OCI-LY1 (cell line): Measurements from ENCODE around the gene ITPK1.

Experiments
- H2AFZ ChIP-seq: fragments of 200-600 bp; sonication (generic), shearing (Covaris generic); 2 replicates; pipeline ENCODE4 v1.6.0; 2014; ENCODE audit warnings: antibody characterized with exemption, mild to moderate bottlenecking, low read length
- H3F3A ChIP-seq: fragments of 200-600 bp; sonication (generic), shearing (Covaris generic); 2 replicates; pipeline ENCODE4 v1.6.0; 2014; ENCODE audit warnings: mild to moderate bottlenecking, antibody characterized with exemption, low read length, moderate library complexity; ENCODE audit not compliant: insufficient read depth
- H3K27ac ChIP-seq: fragments of 200-600 bp; sonication (generic); 2 replicates; pipeline ENCODE4 v1.5.1; 2014; ENCODE audit warnings: low read length, mixed run types, mild to moderate bottlenecking, low read depth; ENCODE audit not compliant: poor library complexity, severe bottlenecking
- H3K27me3 ChIP-seq: fragments of 200-600 bp; sonication (generic); 2 replicates; pipeline ENCODE4 v1.6.0; 2014; ENCODE audit warnings: antibody characterized with exemption, mild to moderate bottlenecking, low read length, moderate library complexity; ENCODE audit not compliant: insufficient read depth
- H3K36me3 ChIP-seq: fragments of 200-600 bp; sonication (generic); 2 replicates; pipeline ENCODE4 v1.6.1; 2014; ENCODE audit warnings: mild to moderate bottlenecking, antibody characterized with exemption, low read length, moderate library complexity, mixed read lengths; ENCODE audit not compliant: insufficient read depth
- H3K4me1 ChIP-seq: fragments of 200-600 bp; sonication (generic); 2 replicates; pipeline ENCODE4 v1.5.1; 2014; ENCODE audit warnings: mild to moderate bottlenecking, low read length, moderate library complexity; ENCODE audit not compliant: insufficient read depth, severe bottlenecking
- H3K4me2 ChIP-seq: fragments of 200-600 bp; sonication (generic), shearing (Covaris generic); 2 replicates; pipeline ENCODE4 v1.6.1; 2014; ENCODE audit warnings: low read length
- H3K4me3 ChIP-seq: fragments of 200-600 bp; sonication (generic); 2 replicates; pipeline ENCODE4 v1.5.1; 2014; ENCODE audit warnings: low read length, low read depth, mild to moderate bottlenecking, mixed read lengths; ENCODE audit not compliant: poor library complexity, severe bottlenecking
- H3K79me2 ChIP-seq: fragments of 200-600 bp; shearing (Covaris generic); 2 replicates; pipeline ENCODE4 v1.6.1; 2016; ENCODE audit warnings: mixed run types, low read length, mixed read lengths; ENCODE audit not compliant: insufficient read depth
- H3K9ac ChIP-seq: fragments of 200-600 bp; sonication (generic), shearing (Covaris generic); 2 replicates; pipeline ENCODE4 v1.6.1; 2014; ENCODE audit warnings: mild to moderate bottlenecking, low read length, mixed read lengths
- H3K9me2 ChIP-seq: fragments of 200-600 bp; sonication (generic), shearing (Covaris generic); 2 replicates; pipeline ENCODE4 v1.6.1; 2014; ENCODE audit warnings: low read depth, mild to moderate bottlenecking, low read length, mixed read lengths
- H3K9me3 ChIP-seq: fragments of 200-600 bp; shearing (Covaris generic); 2 replicates; pipeline ENCODE4 v1.6.1; 2014; ENCODE audit warnings: low read length, mixed read lengths
- H4K20me1 ChIP-seq: fragments of 200-600 bp; sonication (generic), shearing (Covaris generic); 2 replicates; pipeline ENCODE4 v1.6.0; 2016; ENCODE audit warnings: mild to moderate bottlenecking, low read length; ENCODE audit not compliant: insufficient read depth
- EZH2 ChIP-seq: fragments of 200-600 bp; sonication (generic), shearing (Covaris generic); IDR thresholded peaks from 2 replicates; pipeline ENCODE4 v1.8.0; 2017; ENCODE audit warnings: borderline replicate concordance, mixed run types, mild to moderate bottlenecking, antibody characterized with exemption, low read length, moderate library complexity, mixed read lengths
- TF ChIP-seq, protein P1 (sequence below): fragments of 200-600 bp; sonication (generic), shearing (Covaris generic); IDR thresholded peaks from 2 replicates; pipeline ENCODE4 v1.5.1; 2017; ENCODE audit warnings: mild to moderate bottlenecking, antibody characterized with exemption, low read length, moderate library complexity, mixed read lengths

ITPK1 gene

GRCh38 chr14:93004699-93005082 is 111.0 kb downstream of the ITPK1 start:
- Histone ChIP-seq H2AFZ (no peak overlapping the region), H3K9me2 (no peaks in the 10 kb centered on the region), H3K27me3 (no peaks in the 10 kb centered on the region)

DNA sequence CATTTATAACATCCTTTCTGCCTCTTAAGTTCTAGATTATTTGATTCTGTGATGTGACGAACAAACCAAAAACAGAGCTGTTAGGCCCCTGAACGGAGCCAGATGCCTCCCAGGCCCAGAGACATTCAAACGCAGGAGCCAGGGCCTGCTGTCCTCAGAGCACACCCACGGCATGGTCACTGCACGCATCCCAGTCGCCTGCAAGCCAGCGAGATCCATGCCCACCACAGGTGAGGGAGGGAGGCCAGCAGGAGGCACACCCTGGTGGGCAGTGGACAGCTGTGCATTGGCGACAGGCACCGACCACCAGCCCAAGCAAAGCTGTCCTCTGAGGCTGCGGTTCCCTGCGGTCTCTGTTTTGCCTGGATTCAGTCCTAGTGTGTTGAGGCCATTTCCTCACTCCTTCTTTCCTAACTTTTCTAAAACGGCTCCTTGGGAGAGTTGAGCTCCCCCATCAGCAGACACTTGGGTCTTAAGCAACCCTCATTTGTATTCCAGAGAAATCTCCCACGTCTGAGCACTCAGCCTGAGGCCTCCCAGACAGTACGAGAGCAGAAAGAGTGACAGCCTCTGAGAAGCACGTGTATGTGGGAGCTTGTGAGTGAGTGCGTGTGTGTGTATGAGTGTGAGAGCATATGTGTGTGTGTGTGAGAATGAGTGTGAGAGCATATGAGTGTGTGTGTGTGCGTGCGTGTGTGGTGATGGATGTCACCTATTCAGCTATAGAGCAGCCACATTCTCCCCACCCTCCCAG is 111.6 kb downstream of the ITPK1 start:
- Histone ChIP-seq H3K4me1 (peaks cover 8% of the 10 kb centered on the region), H2AFZ (no peak overlapping the region), H3K36me3 (no peaks in the 10 kb centered on the region), H3F3A (no peaks in the 10 kb centered on the region), H3K27me3 (no peaks in the 10 kb centered on the region), H3K9ac (no peak overlapping the region), H3K9me3 (no peaks in the 10 kb centered on the region), H3K4me3 (no peak overlapping the region), H3K79me2 (no peaks in the 10 kb centered on the region), H3K27ac (no peak overlapping the region), H3K9me2 (no peaks in the 10 kb centered on the region), H4K20me1 (no peaks in the 10 kb centered on the region), H3K4me2 (no peak overlapping the region)
- TF ChIP-seq, protein P1, sequence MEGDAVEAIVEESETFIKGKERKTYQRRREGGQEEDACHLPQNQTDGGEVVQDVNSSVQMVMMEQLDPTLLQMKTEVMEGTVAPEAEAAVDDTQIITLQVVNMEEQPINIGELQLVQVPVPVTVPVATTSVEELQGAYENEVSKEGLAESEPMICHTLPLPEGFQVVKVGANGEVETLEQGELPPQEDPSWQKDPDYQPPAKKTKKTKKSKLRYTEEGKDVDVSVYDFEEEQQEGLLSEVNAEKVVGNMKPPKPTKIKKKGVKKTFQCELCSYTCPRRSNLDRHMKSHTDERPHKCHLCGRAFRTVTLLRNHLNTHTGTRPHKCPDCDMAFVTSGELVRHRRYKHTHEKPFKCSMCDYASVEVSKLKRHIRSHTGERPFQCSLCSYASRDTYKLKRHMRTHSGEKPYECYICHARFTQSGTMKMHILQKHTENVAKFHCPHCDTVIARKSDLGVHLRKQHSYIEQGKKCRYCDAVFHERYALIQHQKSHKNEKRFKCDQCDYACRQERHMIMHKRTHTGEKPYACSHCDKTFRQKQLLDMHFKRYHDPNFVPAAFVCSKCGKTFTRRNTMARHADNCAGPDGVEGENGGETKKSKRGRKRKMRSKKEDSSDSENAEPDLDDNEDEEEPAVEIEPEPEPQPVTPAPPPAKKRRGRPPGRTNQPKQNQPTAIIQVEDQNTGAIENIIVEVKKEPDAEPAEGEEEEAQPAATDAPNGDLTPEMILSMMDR: no peak
- TF ChIP-seq EZH2: no peak

More at GRCh38 chr14:93004699-93005082, 111.0 kb downstream of the ITPK1 start:
- Histone ChIP-seq H3K4me1 (peaks cover 8% of the 10 kb centered on the region), H3K27ac (no peak overlapping the region), H3K9me3 (no peaks in the 10 kb centered on the region), H3K4me2 (no peak overlapping the region), H3K9ac (no peak overlapping the region), H3K79me2 (no peaks in the 10 kb centered on the region), H4K20me1 (no peaks in the 10 kb centered on the region), H3K4me3 (no peak overlapping the region), H3F3A (no peaks in the 10 kb centered on the region), H3K36me3 (no peaks in the 10 kb centered on the region)
- TF ChIP-seq, protein P1: no peak
- TF ChIP-seq EZH2: no peak

- H3K79me2 ChIP-seq: no peaks in the 10 kb centered on the region
- H3K36me3 ChIP-seq: no peaks in the 10 kb centered on the region
- no peaks in the 10 kb centered on the region for H3K9me2 ChIP-seq
- no peak overlapping the region for H2AFZ ChIP-seq
- TF ChIP-seq EZH2: no peak
- TF ChIP-seq, protein P1: no peak
- no peak overlapping the region for H3K4me3 ChIP-seq
- peaks cover 8% of the 10 kb centered on the region for H3K4me1 ChIP-seq
- no peak overlapping the region for H3K27ac ChIP-seq
- no peaks in the 10 kb centered on the region for H3K9me3 ChIP-seq
- H3F3A ChIP-seq: no peaks in the 10 kb centered on the region
- no peaks in the 10 kb centered on the region for H4K20me1 ChIP-seq
- H3K4me2 ChIP-seq: no peak overlapping the region
- no peaks in the 10 kb centered on the region for H3K27me3 ChIP-seq
- no peak overlapping the region for H3K9ac ChIP-seq
These were observed 112.8 kb downstream of the ITPK1 start for GRCh38 chr14:93002851-93003298.
